ENCODE data around the gene OPN1LW.

The OPN1LW gene

DNA sequence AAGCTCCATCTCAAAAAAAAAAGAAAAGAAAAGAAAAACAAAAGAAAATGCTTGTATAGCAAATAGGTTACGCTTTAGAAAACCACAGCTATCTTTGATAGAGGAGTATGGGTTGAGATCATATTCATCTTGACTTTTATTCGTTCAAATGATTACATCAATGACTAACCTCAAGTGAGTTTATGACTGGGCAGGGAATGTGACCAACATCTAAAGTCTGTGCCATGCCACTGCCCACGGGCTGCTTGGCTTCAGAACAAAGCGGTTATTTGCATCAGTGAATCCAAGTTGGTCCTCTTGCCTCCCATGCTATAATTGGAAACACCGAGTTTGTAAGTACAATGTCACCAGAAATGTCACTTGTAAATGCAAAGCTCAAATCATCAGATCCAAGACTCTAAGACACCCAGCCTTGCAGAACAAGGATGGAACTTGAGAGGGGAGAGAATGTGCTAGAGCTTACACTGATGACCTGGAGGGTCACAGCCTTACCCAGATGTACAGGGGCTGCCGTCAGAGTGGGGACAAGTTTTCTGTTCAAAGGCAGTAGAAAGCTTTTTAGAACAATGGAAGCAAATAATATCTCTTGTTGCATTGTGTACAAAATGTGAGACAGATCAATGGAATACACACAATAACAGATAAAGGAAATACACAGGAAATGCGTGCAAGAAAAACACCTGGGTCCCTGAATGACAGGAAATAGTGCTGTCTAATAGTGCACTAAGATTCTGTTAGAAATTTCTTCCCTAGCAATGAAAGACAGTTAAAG, 8.4 kb upstream of the OPN1LW start:
- TF ChIP-seq, protein P1, sequence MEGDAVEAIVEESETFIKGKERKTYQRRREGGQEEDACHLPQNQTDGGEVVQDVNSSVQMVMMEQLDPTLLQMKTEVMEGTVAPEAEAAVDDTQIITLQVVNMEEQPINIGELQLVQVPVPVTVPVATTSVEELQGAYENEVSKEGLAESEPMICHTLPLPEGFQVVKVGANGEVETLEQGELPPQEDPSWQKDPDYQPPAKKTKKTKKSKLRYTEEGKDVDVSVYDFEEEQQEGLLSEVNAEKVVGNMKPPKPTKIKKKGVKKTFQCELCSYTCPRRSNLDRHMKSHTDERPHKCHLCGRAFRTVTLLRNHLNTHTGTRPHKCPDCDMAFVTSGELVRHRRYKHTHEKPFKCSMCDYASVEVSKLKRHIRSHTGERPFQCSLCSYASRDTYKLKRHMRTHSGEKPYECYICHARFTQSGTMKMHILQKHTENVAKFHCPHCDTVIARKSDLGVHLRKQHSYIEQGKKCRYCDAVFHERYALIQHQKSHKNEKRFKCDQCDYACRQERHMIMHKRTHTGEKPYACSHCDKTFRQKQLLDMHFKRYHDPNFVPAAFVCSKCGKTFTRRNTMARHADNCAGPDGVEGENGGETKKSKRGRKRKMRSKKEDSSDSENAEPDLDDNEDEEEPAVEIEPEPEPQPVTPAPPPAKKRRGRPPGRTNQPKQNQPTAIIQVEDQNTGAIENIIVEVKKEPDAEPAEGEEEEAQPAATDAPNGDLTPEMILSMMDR (IDR thresholded peaks at IDR 0.05; ENCODE audit: borderline replicate concordance, insufficient read depth, low read depth, low read length), result no peak
- H3K4me3 ChIP-seq (ENCODE audit: low read depth, low read length), result no peak overlapping the region

DNA sequence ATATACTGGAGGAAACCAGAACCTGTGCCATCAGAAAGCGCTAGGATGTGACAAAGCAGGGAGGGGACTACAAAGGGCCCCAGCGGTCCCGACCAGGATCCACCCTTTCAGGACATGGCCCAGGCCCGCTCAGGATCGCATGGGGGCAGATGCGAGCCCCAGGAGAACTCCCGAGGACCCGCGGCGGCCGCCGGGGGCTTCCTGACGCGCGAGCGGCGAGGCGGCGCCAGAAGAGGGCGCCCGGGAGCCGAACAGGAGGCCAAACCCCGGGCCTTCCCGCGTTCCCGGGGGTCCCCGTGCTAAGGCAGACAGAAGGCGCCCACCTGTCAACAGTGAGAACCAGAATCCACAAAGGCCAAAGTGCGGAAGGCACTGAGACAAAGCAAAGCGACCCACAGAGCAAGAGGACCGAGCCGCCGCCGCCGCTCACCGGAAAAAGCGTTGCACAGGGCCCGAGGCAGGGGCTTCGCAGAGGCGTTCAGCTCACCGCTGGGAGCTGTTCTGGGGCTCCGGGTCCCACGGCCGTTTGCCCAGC, 7.3 kb upstream of the OPN1LW start:
- TF ChIP-seq, protein P1 (IDR thresholded peaks at IDR 0.05; ENCODE audit: borderline replicate concordance, insufficient read depth, low read depth, low read length), result peak; percentile 79
- no peak overlapping the region for H3K4me3 ChIP-seq (ENCODE audit: low read depth, low read length)

DNA sequence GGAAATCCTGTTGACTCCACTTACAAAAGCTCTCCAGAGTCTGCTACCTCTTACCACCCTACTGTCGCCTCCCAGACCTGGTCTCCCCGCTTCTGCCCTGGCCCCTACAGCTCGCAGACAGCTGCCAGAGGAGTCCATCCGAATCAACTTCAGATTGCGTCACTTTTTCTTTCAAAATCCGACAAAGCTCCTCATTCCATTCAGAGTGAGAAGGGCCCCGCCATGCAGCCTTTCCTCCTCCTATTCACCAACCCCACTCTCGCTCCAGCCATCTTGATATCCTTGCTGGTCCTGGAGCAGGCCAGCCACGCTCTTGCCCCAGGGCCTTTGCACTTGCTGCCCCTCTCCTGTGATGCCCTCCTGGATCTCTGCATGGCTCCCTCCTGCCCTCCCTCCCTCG, 5.2 kb upstream of the OPN1LW start:
- TF ChIP-seq, protein P1 (IDR thresholded peaks at IDR 0.05; ENCODE audit: borderline replicate concordance, insufficient read depth, low read depth, low read length), result no peak
- H3K4me3 ChIP-seq (ENCODE audit: low read depth, low read length), result no peak overlapping the region

DNA sequence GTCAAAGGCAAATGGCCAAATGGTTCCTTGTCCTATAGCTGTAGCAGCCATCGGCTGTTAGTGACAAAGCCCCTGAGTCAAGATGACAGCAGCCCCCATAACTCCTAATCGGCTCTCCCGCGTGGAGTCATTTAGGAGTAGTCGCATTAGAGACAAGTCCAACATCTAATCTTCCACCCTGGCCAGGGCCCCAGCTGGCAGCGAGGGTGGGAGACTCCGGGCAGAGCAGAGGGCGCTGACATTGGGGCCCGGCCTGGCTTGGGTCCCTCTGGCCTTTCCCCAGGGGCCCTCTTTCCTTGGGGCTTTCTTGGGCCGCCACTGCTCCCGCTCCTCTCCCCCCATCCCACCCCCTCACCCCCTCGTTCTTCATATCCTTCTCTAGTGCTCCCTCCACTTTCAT, 3.8 kb upstream of the OPN1LW start:
- no peak overlapping the region for H3K4me3 ChIP-seq (ENCODE audit: low read depth, low read length)
- TF ChIP-seq, protein P1 (IDR thresholded peaks at IDR 0.05; ENCODE audit: borderline replicate concordance, insufficient read depth, low read depth, low read length), result no peak

DNA sequence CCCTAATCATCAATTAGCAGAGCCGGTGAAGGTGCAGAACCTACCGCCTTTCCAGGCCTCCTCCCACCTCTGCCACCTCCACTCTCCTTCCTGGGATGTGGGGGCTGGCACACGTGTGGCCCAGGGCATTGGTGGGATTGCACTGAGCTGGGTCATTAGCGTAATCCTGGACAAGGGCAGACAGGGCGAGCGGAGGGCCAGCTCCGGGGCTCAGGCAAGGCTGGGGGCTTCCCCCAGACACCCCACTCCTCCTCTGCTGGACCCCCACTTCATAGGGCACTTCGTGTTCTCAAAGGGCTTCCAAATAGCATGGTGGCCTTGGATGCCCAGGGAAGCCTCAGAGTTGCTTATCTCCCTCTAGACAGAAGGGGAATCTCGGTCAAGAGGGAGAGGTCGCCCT, 3.3 kb upstream of the OPN1LW start:
- TF ChIP-seq, protein P1 (IDR thresholded peaks at IDR 0.05; ENCODE audit: borderline replicate concordance, insufficient read depth, low read depth, low read length), result no peak
- no peak overlapping the region for H3K4me3 ChIP-seq (ENCODE audit: low read depth, low read length)

DNA sequence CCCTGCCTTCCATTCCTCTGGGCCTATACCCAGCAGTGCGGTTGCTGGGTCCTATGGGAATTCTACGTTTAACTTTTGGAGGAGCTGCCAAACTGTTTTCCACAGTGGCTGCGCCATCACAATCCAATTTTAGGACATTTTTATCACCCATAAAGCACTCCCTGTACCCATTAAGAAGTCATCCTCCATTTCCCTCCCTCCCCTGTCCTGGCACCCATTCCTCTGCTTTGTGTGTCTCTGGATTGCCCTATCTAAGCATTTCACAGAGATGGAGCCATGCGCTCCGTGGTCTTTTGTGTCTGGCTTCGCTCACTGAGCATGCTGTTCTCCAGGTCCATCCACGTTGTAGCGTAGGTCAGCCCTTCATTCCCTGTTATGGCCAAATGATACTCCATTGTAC, 1.7 kb upstream of the OPN1LW start:
- no peak overlapping the region for H3K4me3 ChIP-seq (ENCODE audit: low read depth, low read length)
- TF ChIP-seq, protein P1 (IDR thresholded peaks at IDR 0.05; ENCODE audit: borderline replicate concordance, insufficient read depth, low read depth, low read length), result no peak
